Thymus (tissue), 2 donors: ENCODE results near the gene LYG2. TPM values are rescaled to one million over a fixed set of nuclear protein-coding genes. Genes with fewer than 3 reads are reported as not detected.

Source experiments
- polyA plus RNA-seq: library from polyadenylated mRNA; stranded (reverse); fragments of 200-250 nt; gene quantifications from one replicate; pipeline ENCODE4 v1.2.3, GENCODE V29; 2013
- total RNA-seq: library from RNA; stranded (reverse); fragments of 120-200 nt; gene quantifications from one replicate; pipeline ENCODE4 v1.2.4, GENCODE V29; 2013
- donor health status: healthy.

LYG2 gene
- total and polyA plus RNA-seq, 2 donors, result 0.09 TPM; not detected in 1

Other genes starting within 250 kb of the LYG2 start
- 1.8 TPM for gene C2orf15, start 114.0 kb downstream of the LYG2 start, total RNA-seq
- 2.3 TPM for gene C2orf15, start 114.0 kb downstream of the LYG2 start, polyA plus RNA-seq
- gene TSGA10, start 100.7 kb downstream of the LYG2 start, total RNA-seq, result 8.9 TPM
- gene TSGA10, start 100.7 kb downstream of the LYG2 start, polyA plus RNA-seq, result 6.8 TPM
- 8.2 TPM for gene LIPT1, start 100.7 kb downstream of the LYG2 start, total RNA-seq
- 20.4 TPM for gene LIPT1, start 100.7 kb downstream of the LYG2 start, polyA plus RNA-seq
- gene MITD1, start 74.6 kb downstream of the LYG2 start, total RNA-seq, result 57.3 TPM
- 96.8 TPM for gene MITD1, start 74.6 kb downstream of the LYG2 start, polyA plus RNA-seq
- gene MRPL30, start 74.5 kb downstream of the LYG2 start, total RNA-seq, result 39.9 TPM
- 27.9 TPM for gene MRPL30, start 74.5 kb downstream of the LYG2 start, polyA plus RNA-seq
- gene LYG1, start 45.5 kb upstream of the LYG2 start, total RNA-seq, result 1.8 TPM
- 21.5 TPM for gene LYG1, start 45.5 kb upstream of the LYG2 start, polyA plus RNA-seq
- gene TXNDC9, start 80.7 kb upstream of the LYG2 start, total RNA-seq, result 59.8 TPM
- 36.8 TPM for gene TXNDC9, start 80.7 kb upstream of the LYG2 start, polyA plus RNA-seq
- gene EIF5B, start 81.7 kb upstream of the LYG2 start, total RNA-seq, result 13.2 TPM
- gene EIF5B, start 81.7 kb upstream of the LYG2 start, polyA plus RNA-seq, result 26.3 TPM
- 23.9 TPM for gene REV1, start 234.4 kb upstream of the LYG2 start, total RNA-seq
- gene REV1, start 234.4 kb upstream of the LYG2 start, polyA plus RNA-seq, result 27.1 TPM